Measurements from ENCODE around the gene NFATC3. TPM values are rescaled to one million over a fixed set of nuclear protein-coding genes. Genes with fewer than 3 reads are reported as not detected.

The NFATC3 gene
- total RNA-seq, 1 experiment from 2014 or later = 33.0 TPM

GRCh38 chr16:68194251-68194650 is 109.1 kb downstream of the NFATC3 start:
- no peak overlapping the region for H2AFZ ChIP-seq (ENCODE audit: low read length)
- Mint-ChIP-seq H3K9me3 (no peaks in the 10 kb centered on the region), H3K4me1 (no peaks in the 10 kb centered on the region), H3K4me3 (no peak overlapping the region), H3K36me3 (ENCODE audit: insufficient read depth in 1 of 3, low read depth in 3 of 3) (peaks cover 11 to 19% (median 14%) of the 10 kb centered on the region in 3 experiments), H3K27me3 (ENCODE audit: low read depth) (no peaks in the 10 kb centered on the region), H3K27ac (no peak overlapping the region)
- DNase-seq = no peak
- H3K9me3 ChIP-seq (ENCODE audit: control insufficient read depth, low read depth, low read length) = no peaks in the 10 kb centered on the region
- H3K56ac ChIP-seq (ENCODE audit: insufficient read length, low read depth, low read length) = no peak overlapping the region
- H3K4me2 ChIP-seq (ENCODE audit: insufficient read depth, insufficient read length, low read length) = no peak overlapping the region
- H3K9ac ChIP-seq (ENCODE audit: extremely low read depth, insufficient read length, low read length) = no peak overlapping the region
- no peak overlapping the region for H3K23ac ChIP-seq (ENCODE audit: insufficient read length, low read depth, low read length)
- no peak overlapping the region for H3K18ac ChIP-seq (ENCODE audit: insufficient read length, low read depth, low read length)
- H3K27ac ChIP-seq (ENCODE audit: insufficient read length, low read depth, low read length) = no peak overlapping the region
- no peak overlapping the region for H3T11ph ChIP-seq (ENCODE audit: low read length)
- no peak overlapping the region for H2BK5ac ChIP-seq (ENCODE audit: insufficient read length, low read length)
- no peaks in the 10 kb centered on the region for H3K79me2 ChIP-seq (ENCODE audit: insufficient read depth, low read length)
- no peaks in the 10 kb centered on the region for H3K4me1 ChIP-seq (ENCODE audit: insufficient read depth, low read length)
- no peak overlapping the region for H3K14ac ChIP-seq (ENCODE audit: insufficient read depth, low read length)
- H3K23me2 ChIP-seq (ENCODE audit: insufficient read length, low read depth, low read length, poor library complexity, severe bottlenecking) = no peaks in the 10 kb centered on the region
- no peak overlapping the region for H4K5ac ChIP-seq (ENCODE audit: insufficient read length, low read depth, low read length)
- no peak overlapping the region for H4K8ac ChIP-seq (replicated peaks; ENCODE audit: insufficient read length, low read depth, low read length)
- H4K20me1 ChIP-seq (ENCODE audit: control insufficient read depth, insufficient read depth, insufficient read length) = no peaks in the 10 kb centered on the region
- H3K79me1 ChIP-seq (ENCODE audit: insufficient read depth, low read depth, low read length, poor library complexity, severe bottlenecking) = no peaks in the 10 kb centered on the region
- no peak for TF ChIP-seq CTCF (conservative IDR thresholded peaks at IDR 0.05)
- no peak overlapping the region for H2BK20ac ChIP-seq (ENCODE audit: low read depth, low read length, poor library complexity, severe bottlenecking)
- H2BK120ac ChIP-seq (ENCODE audit: low read depth, low read length, poor library complexity, severe bottlenecking) = no peak overlapping the region
- no peaks in the 10 kb centered on the region for H3K27me3 ChIP-seq (ENCODE audit: insufficient read depth, low read length)
- H3K4ac ChIP-seq (ENCODE audit: low read depth, low read length) = no peak overlapping the region
- no peak overlapping the region for H4K91ac ChIP-seq (ENCODE audit: insufficient read length, low read depth, low read length)
- H2BK15ac ChIP-seq (ENCODE audit: low read depth, low read length) = no peak overlapping the region
- H2AK5ac ChIP-seq (ENCODE audit: insufficient read length, low read length) = no peak overlapping the region
- no peak overlapping the region for H2BK12ac ChIP-seq (ENCODE audit: insufficient read length, low read depth, low read length)
- WGBS (ENCODE audit: extremely low coverage, insufficient read length, low lambda C conversion rate) = no CpG with 5 or more reads among the region's 3 CpGs
